ENCODE results near the gene RNPS1. TPM values are rescaled to one million over a fixed set of nuclear protein-coding genes. Genes with fewer than 3 reads are reported as not detected.
A peak's percentile ranks its signal among the peaks of the same experiment; 100 is the strongest.

The RNPS1 gene
- total RNA-seq (100 to 1,000 TPM; 103 to 128 (median 118) TPM), polyA plus RNA-seq (100 to 1,000 TPM in 1 of 2 donors, 10 to 100 TPM in 1; 61.7 to 136 TPM)
- long read RNA-seq, donor 1, transcript RNPS1-202 (8 exons, 2,241 nt): major isoform, 46 of 114 reads
- long read RNA-seq, donor 1, transcript RNPS1-217 (7 exons, 1,514 nt): minor isoform, 6 of 114 reads
- long read RNA-seq, donor 1, transcript RNPS1-220 (7 exons, 2,037 nt): minor isoform, 14 of 114 reads
- long read RNA-seq, donor 1, transcript RNPS1-203 (8 exons, 2,069 nt): minor isoform, 6 of 114 reads
- long read RNA-seq, donor 1, partial matches to known transcripts: 1 of 114 reads
- long read RNA-seq, donor 1, other reads (novel, unspliced or antisense): 29 of 114 reads
- long read RNA-seq, donor 2, transcript RNPS1-202 (8 exons, 2,241 nt): major isoform, 47 of 106 reads
- long read RNA-seq, donor 2, transcript RNPS1-220 (7 exons, 2,037 nt): minor isoform, 21 of 106 reads
- long read RNA-seq, donor 2, transcript RNPS1-203 (8 exons, 2,069 nt): minor isoform, 5 of 106 reads
- long read RNA-seq, donor 2, transcript RNPS1-217 (7 exons, 1,514 nt): minor isoform, 7 of 106 reads
- long read RNA-seq, donor 2, partial matches to known transcripts: 3 of 106 reads
- long read RNA-seq, donor 2, other reads (novel, unspliced or antisense): 12 of 106 reads
- long read RNA-seq, donor 3, transcript RNPS1-202 (8 exons, 2,241 nt): major isoform, 109 of 192 reads
- long read RNA-seq, donor 3, transcript RNPS1-217 (7 exons, 1,514 nt): minor isoform, 5 of 192 reads
- long read RNA-seq, donor 3, transcript RNPS1-203 (8 exons, 2,069 nt): minor isoform, 14 of 192 reads
- long read RNA-seq, donor 3, transcript RNPS1-220 (7 exons, 2,037 nt): minor isoform, 35 of 192 reads
- long read RNA-seq, donor 3, partial matches to known transcripts: 7 of 192 reads
- long read RNA-seq, donor 3, other reads (novel, unspliced or antisense): 14 of 192 reads

DNA sequence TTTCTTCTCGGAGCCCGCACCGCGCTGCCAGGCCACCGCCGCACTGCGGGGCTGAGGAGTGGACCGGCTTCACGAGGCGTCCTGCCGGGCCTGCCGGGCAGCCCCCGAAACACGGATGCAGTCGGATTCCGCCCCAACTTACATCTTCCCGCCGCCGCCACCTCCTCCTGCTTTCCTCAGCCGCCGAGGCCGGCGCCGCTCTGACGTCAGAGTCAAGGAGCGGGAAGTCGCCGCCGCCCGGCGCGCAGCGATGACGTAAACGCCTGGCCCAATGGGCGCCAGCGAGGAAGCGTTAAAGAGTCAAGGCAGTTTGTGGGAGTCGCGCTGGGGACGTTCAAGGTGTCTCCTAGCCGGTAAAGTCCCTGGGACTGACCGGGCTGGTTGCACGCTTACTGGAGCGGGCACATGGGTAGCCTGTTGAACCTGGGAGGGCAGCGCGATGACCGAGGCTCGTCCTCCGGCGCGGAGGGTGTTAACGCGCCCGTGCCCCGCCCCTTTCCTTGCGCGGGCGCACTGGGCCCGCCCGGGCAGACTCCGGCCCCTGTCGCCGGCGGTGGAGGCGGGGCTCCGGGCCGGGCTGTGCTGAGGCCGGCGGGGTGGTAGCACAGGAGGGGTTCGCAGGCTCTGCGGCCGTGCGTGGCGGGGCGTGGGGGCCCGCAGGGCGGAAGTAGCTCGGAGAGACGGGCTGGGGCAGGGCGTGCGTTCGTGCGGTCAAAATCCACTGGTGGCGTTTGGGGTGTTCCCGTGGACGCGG, at the start of gene RNPS1:
Gene RNPS1, minus strand, starts transcription at position 214 of the 754 bp plus-strand sequence. CDS start 3,483 bp downstream, outside the sequence.
- whole genome bisulfite sequencing, 2 donors: 0% methylated on average over 87 to 88 of the region's 88 CpGs
- H3K4me3 ChIP-seq: peak within 1 kb of the TSS; percentile 53 to 97 (median 87)
- intact Hi-C loops (cut with DNase I): loop anchor here in 1 of 10 donors (5.0 kb wide), 1 partner anchor 159 kb away; the partner anchor contains the start of gene CCNF
- no peaks in the 10 kb centered on the region for H3K27me3 ChIP-seq
- ATAC-seq (peak; percentile 95 to 99 (median 98)), DNase-seq (peak; percentile 96 to 97)
- no peak for TF ChIP-seq CTCF (IDR thresholded peaks at IDR 0.05)
- H3K9me3 ChIP-seq: no peaks in the 10 kb centered on the region
- peaks cover 0 to 31% (median 9%) of the 10 kb centered on the region in 9 donors for H3K36me3 ChIP-seq
- H3K4me1 ChIP-seq: peaks cover 7 to 46% (median 40%) of the 10 kb centered on the region in 9 donors
- H3K27ac ChIP-seq: peak within 1 kb of the TSS; percentile 80 to 100 (median 98)

DNA sequence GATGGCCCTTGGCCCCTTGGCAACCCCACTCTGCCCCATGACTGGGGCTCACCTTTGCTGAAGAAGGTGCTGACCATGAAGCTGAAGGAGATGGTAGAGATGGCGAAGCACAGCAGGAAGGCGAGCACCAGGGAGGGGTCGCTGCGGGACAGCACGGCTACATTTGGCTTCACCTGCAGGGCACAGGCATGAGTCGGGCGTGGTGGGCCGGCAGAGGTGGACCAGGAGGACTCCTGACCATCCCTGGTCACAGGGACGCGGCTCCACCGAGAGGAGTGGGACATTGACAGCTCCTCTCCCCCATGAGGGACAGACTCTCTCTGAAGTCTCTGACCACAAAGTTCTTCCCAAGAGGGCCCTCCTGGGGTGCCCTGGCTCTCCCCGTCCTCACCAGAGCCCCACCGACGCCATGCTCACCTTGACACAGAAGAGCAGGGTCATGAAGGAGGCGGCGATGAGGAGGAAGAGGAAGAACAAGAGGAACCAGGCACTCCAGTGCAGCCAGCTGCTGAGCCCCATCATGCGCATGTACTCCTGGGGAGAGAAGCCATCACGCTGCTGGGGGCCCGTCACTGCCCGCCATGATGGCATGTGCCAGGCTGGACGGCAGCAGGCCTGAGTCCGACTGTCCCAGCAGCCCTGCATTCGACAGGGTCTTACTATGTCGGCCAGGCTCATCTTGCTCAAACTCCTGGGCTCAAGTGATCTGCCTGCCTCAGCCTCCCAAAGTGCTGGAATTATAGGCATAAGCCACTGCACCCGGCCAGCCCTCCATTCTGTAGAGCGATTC, 49.5 kb upstream of the RNPS1 start:
- Histone ChIP-seq H3K27me3 (no peaks in the 10 kb centered on the region), H3K36me3 (peaks cover 0 to 69% (median 3%) of the 10 kb centered on the region in 9 donors)
- TF ChIP-seq CTCF (IDR thresholded peaks at IDR 0.05): no peak

GRCh38 chr16:2308089-2308962, 40.4 kb upstream of the RNPS1 start:
- no peak for ATAC-seq
- intact Hi-C loops (cut with DNase I): no loop called here
- no peak for TF ChIP-seq CTCF (IDR thresholded peaks at IDR 0.05)

More for the DNA sequence above, 49.5 kb upstream of the RNPS1 start:
- ATAC-seq (peak in 1 of 8 donors; percentile 38), DNase-seq (no peak)
- WGBS, 2 donors: 95 to 96% methylated on average over 26 of the region's 26 CpGs
- Histone ChIP-seq H3K4me1 (no peaks in the 10 kb centered on the region), H3K9me3 (no peaks in the 10 kb centered on the region), H3K4me3 (no peak overlapping the region), H3K27ac (no peak overlapping the region)
- intact Hi-C loops (cut with DNase I): no loop called here

More at GRCh38 chr16:2308089-2308962, 40.4 kb upstream of the RNPS1 start:
- Histone ChIP-seq H3K27me3 (no peaks in the 10 kb centered on the region), H3K27ac (no peak overlapping the region), H3K4me3 (no peak overlapping the region), H3K36me3 (peaks cover 0 to 53% (median 0%) of the 10 kb centered on the region in 9 donors), H3K4me1 (no peaks in the 10 kb centered on the region), H3K9me3 (no peaks in the 10 kb centered on the region)
- WGBS, 2 donors: 91 to 93% methylated on average over 30 of the region's 30 CpGs
- no peak for DNase-seq

Data from heart right ventricle (tissue), 16 donors.